Suprapubic skin (tissue), 4 donors: ENCODE data around the gene SCUBE1. TPM values are rescaled to one million over a fixed set of nuclear protein-coding genes. Genes with fewer than 3 reads are reported as not detected.

Experiments
- DNase-seq, 2 donors: peaks; one replicate each; pipeline ENCODE4 v3.0.0-alpha.2; 2019; ENCODE audit warnings: low spot score in 2 of 2
- H3K27ac ChIP-seq: fragments of 200-600 bp; sonication (generic); one replicate; pipeline ENCODE4 v1.5.1; 2019
- H3K27me3 ChIP-seq: fragments of 200-600 bp; sonication (generic); one replicate; pipeline ENCODE4 v1.5.1; 2019
- H3K36me3 ChIP-seq: fragments of 200-600 bp; sonication (generic); one replicate; pipeline ENCODE4 v1.5.1; 2019
- H3K4me1 ChIP-seq: fragments of 200-600 bp; sonication (generic); one replicate; pipeline ENCODE4 v1.5.1; 2019
- H3K4me3 ChIP-seq: fragments of 200-600 bp; sonication (generic); one replicate; pipeline ENCODE4 v1.5.1; 2019; ENCODE audit warnings: mild to moderate bottlenecking
- H3K9me3 ChIP-seq: fragments of 200-600 bp; sonication (generic); one replicate; pipeline ENCODE4 v1.5.1; 2019
- EP300 ChIP-seq: sonication (generic); formaldehyde crosslinking; IDR thresholded peaks from one replicate; pipeline ENCODE4 v1.6.1; 2017; ENCODE audit warnings: antibody characterized with exemption
- POLR2A ChIP-seq, 2 donors: fragments of 450-650 bp; IDR thresholded peaks; one replicate each; pipeline ENCODE4 v1.6.1; 2017; ENCODE audit warnings: antibody characterized with exemption in 2 of 2, mild to moderate bottlenecking in 2 of 2, moderate library complexity in 2 of 2
- POLR2AphosphoS5 ChIP-seq, 3 donors: sonication (generic); formaldehyde crosslinking; IDR thresholded peaks; one replicate each; pipeline ENCODE4 v1.6.1; 2017; ENCODE audit warnings: antibody characterized with exemption in 3 of 3
- WGBS: methylation state at CpG from one replicate; pipeline ENCODE4 v1.1.5; 2018; 5-methylcytosine and 5-hydroxymethylcytosine counted together
- total RNA-seq, 4 donors: library from RNA; depleted of rRNA; stranded (reverse); fragments of >200 nt; gene quantifications; one replicate each; pipeline ENCODE4 v1.1.0, GENCODE V29; 2016
- TF ChIP-seq, protein P1 (sequence below), 2 donors: fragments of 200-600 bp in 1 of 2; fragments of 450-650 bp in 1 of 2; sonication (generic) in 1 of 2; IDR thresholded peaks; one replicate each; pipeline ENCODE4 v1.5.1; 2016 to 2019; ENCODE audit warnings: antibody characterized with exemption in 2 of 2, mild to moderate bottlenecking in 1 of 2, moderate library complexity in 1 of 2

The SCUBE1 gene
- total RNA-seq, 4 donors from 2014 or later = 0.47 to 1.1 (median 0.78) TPM

GRCh38 chr22:43244402-43244801 is 98.8 kb downstream of the SCUBE1 start:
- Histone ChIP-seq H3K4me1 (no peaks in the 10 kb centered on the region), H3K27me3 (no peaks in the 10 kb centered on the region), H3K9me3 (no peaks in the 10 kb centered on the region), H3K4me3 (no peak overlapping the region), H3K36me3 (no peaks in the 10 kb centered on the region), H3K27ac (no peak overlapping the region)
- DNase-seq = no peak
- TF ChIP-seq, protein P1, sequence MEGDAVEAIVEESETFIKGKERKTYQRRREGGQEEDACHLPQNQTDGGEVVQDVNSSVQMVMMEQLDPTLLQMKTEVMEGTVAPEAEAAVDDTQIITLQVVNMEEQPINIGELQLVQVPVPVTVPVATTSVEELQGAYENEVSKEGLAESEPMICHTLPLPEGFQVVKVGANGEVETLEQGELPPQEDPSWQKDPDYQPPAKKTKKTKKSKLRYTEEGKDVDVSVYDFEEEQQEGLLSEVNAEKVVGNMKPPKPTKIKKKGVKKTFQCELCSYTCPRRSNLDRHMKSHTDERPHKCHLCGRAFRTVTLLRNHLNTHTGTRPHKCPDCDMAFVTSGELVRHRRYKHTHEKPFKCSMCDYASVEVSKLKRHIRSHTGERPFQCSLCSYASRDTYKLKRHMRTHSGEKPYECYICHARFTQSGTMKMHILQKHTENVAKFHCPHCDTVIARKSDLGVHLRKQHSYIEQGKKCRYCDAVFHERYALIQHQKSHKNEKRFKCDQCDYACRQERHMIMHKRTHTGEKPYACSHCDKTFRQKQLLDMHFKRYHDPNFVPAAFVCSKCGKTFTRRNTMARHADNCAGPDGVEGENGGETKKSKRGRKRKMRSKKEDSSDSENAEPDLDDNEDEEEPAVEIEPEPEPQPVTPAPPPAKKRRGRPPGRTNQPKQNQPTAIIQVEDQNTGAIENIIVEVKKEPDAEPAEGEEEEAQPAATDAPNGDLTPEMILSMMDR (IDR thresholded peaks at IDR 0.05) = no peak
- no peak for TF ChIP-seq POLR2A (IDR thresholded peaks at IDR 0.05)
- no peak for TF ChIP-seq EP300
- TF ChIP-seq POLR2AphosphoS5 (IDR thresholded peaks at IDR 0.05) = no peak
- 96% methylated on average over 4 of the region's 7 CpGs for WGBS

DNA sequence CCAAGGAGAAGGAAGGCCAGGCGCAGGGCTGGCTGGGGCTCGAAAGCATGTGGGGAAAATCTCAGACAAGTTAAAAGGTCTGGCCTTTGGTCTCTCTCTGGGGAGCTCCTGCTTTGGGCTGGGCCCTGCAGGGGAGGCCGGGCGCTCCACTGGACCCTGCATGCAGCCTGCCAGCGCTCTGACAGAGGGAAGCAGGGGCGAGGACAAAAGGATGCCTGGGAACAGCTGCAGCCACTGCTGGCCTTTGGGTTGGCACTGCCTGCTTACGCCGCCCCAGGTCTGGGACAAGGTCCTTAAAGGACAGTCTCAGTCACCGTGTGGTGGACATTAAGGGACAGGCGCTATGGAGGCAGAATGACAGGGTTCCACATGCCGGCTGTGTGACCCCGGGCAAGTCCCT is 99.8 kb downstream of the SCUBE1 start:
- no peaks in the 10 kb centered on the region for H3K27me3 ChIP-seq
- no peak for DNase-seq
- no peaks in the 10 kb centered on the region for H3K36me3 ChIP-seq
- WGBS = 97% methylated on average over 6 of the region's 12 CpGs
- H3K4me1 ChIP-seq = no peaks in the 10 kb centered on the region
- TF ChIP-seq POLR2AphosphoS5 (IDR thresholded peaks at IDR 0.05) (no peak), EP300 (no peak), POLR2A (IDR thresholded peaks at IDR 0.05) (no peak)
- TF ChIP-seq, protein P1 (IDR thresholded peaks at IDR 0.05) = no peak
- H3K9me3 ChIP-seq = no peaks in the 10 kb centered on the region
- no peak overlapping the region for H3K27ac ChIP-seq
- H3K4me3 ChIP-seq = no peak overlapping the region

DNA sequence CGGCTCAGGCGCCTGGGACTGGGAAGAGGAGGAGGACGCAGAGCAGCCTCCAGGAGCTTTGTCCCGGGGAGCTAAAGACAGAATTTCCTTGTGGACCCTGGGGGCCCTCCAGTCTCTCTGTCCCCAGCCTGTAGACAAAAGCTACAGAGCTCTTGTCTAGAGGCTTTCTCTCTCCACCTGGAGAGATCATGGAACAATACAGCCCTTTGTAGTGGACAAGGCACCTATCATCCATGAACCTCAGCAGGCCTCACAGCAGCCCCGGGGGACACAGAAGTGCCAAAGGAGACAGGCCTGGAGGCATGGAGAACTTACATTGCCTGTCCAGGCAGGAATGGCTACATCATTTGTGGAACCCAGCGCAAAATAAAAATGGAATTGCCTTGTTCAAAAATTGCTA is 100.5 kb downstream of the SCUBE1 start:
- WGBS = 93% methylated on average over 5 of the region's 6 CpGs
- Histone ChIP-seq H3K4me3 (no peak overlapping the region), H3K27ac (no peak overlapping the region), H3K27me3 (no peaks in the 10 kb centered on the region), H3K36me3 (no peaks in the 10 kb centered on the region), H3K9me3 (no peaks in the 10 kb centered on the region), H3K4me1 (no peaks in the 10 kb centered on the region)
- DNase-seq = no peak
- TF ChIP-seq EP300 = no peak
- no peak for TF ChIP-seq POLR2AphosphoS5 (IDR thresholded peaks at IDR 0.05)
- TF ChIP-seq, protein P1 (IDR thresholded peaks at IDR 0.05) = no peak
- TF ChIP-seq POLR2A (IDR thresholded peaks at IDR 0.05) = no peak

- 97% methylated on average over 13 of the region's 14 CpGs for WGBS
Observed at GRCh38 chr22:43241699-43242386, 101.3 kb downstream of the SCUBE1 start.

DNA sequence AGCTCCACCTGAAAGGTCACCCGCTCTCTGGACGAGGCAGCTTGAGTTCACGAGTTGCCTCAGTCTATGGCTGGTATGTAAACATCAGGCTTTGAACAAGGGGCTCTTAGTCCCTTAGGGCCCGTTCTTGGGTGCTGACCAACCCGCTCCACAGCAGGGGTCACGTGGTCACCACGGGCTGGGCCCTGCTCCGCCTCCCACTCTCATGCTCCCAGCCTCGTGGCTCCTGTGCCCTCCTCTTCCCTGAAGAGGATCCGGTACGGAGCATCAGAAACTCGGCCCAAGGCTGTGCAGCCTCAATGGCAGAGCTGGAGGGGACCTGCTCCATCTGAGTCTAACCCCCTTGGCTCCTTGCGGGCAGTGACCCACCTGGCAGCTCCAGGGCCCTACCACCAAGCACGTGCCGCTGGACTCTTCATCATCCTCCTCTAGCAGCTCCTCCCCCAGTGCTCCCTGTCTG is 102.0 kb downstream of the SCUBE1 start:
- no peak for DNase-seq
- TF ChIP-seq, protein P1 (IDR thresholded peaks at IDR 0.05) = no peak
- no peak for TF ChIP-seq POLR2A (IDR thresholded peaks at IDR 0.05)
- no peak for TF ChIP-seq POLR2AphosphoS5 (IDR thresholded peaks at IDR 0.05)
- TF ChIP-seq EP300 = no peak
- H3K4me1 ChIP-seq = no peaks in the 10 kb centered on the region
- H3K36me3 ChIP-seq = no peaks in the 10 kb centered on the region
- 94% methylated on average over 10 of the region's 15 CpGs for WGBS
- H3K4me3 ChIP-seq = no peak overlapping the region
- no peaks in the 10 kb centered on the region for H3K27me3 ChIP-seq
- no peaks in the 10 kb centered on the region for H3K9me3 ChIP-seq
- no peak overlapping the region for H3K27ac ChIP-seq

More at GRCh38 chr22:43241699-43242386, 101.3 kb downstream of the SCUBE1 start:
- no peak overlapping the region for H3K4me3 ChIP-seq
- no peaks in the 10 kb centered on the region for H3K9me3 ChIP-seq
- no peak overlapping the region for H3K27ac ChIP-seq
- no peak for DNase-seq
- no peaks in the 10 kb centered on the region for H3K36me3 ChIP-seq
- no peaks in the 10 kb centered on the region for H3K27me3 ChIP-seq
- TF ChIP-seq POLR2A (IDR thresholded peaks at IDR 0.05) (no peak), POLR2AphosphoS5 (IDR thresholded peaks at IDR 0.05) (no peak), EP300 (no peak)
- TF ChIP-seq, protein P1 (IDR thresholded peaks at IDR 0.05) = no peak
- no peaks in the 10 kb centered on the region for H3K4me1 ChIP-seq
